Right cardiac atrium (tissue), 5 donors: ENCODE results near the gene CXCL8. TPM values are rescaled to one million over a fixed set of nuclear protein-coding genes. Genes with fewer than 3 reads are reported as not detected.
"Not testable (repeated sequence)": the region's sequence is repeated elsewhere in the genome, so short reads cannot be mapped to it uniquely, and the experiment has no call there.

Source experiments
- ATAC-seq, 2 donors: fragments of 200-7000 bp; cut with Tn5 transposase; one replicate each; pipeline versions ENCODE4 v1.8.0 to v1.9.1; 2020; ENCODE audit warnings: moderate library complexity in 2 of 2, mild to moderate bottlenecking in 1 of 2
- DNase-seq, 3 donors: peaks; one replicate each; pipeline ENCODE4 v3.0.0-alpha.2; 2020
- H3K27ac ChIP-seq: one replicate; pipeline ENCODE4 v1.5.1; 2013; ENCODE audit warnings: mild to moderate bottlenecking, low read length, control low read depth, moderate library complexity
- H3K27me3 ChIP-seq: one replicate; pipeline ENCODE4 v1.6.1; 2013; ENCODE audit not compliant: control insufficient read depth, insufficient read depth
- H3K4me1 ChIP-seq: one replicate; pipeline ENCODE4 v1.6.1; 2013; ENCODE audit warnings: low read length; ENCODE audit not compliant: control insufficient read depth, insufficient read depth
- H3K4me3 ChIP-seq: one replicate; pipeline ENCODE4 v1.5.1; 2013; ENCODE audit warnings: low read length, control low read depth
- H3K9me3 ChIP-seq: one replicate; pipeline ENCODE4 v1.6.1; 2013; ENCODE audit warnings: low read length; ENCODE audit not compliant: control insufficient read depth
- WGBS: extraction: QIAGEN DNeasy Blood & Tissue Kit; methylation state at CpG from one replicate; pipeline ENCODE4 v1.1.7; 2013; 5-methylcytosine and 5-hydroxymethylcytosine counted together
- intact Hi-C, 4 donors: fragments of 100-400 bp; cut with DNase I; formaldehyde crosslinking; loops; one replicate each; pipeline versions ENCODE4 v1.11.0 to v1.14.0; 2022 to 2023
- long read RNA-seq, 4 donors: library from polyadenylated mRNA; unstranded; transcript quantifications; one replicate each; pipeline ENCODE4 v2.0.0, GENCODE V29; 2020 to 2021
- polyA plus RNA-seq: library from polyadenylated mRNA; stranded (reverse); fragments of 200-250 nt; gene quantifications from one replicate; pipeline ENCODE4 v1.2.3, GENCODE V29; 2013
- total RNA-seq, 4 donors: library from RNA; stranded (reverse); fragmentation: NEBNext Ultra II Directional; extraction: Animal tissue kit (Norgen Biotek cat#: 25700); gene quantifications; one replicate each; pipeline ENCODE4 v1.2.1, GENCODE V29; 2021
- donor health status: healthy with polysubstance abuse.
- donor health status: DM: no; HTN: yes; CAD: no.
- donor health status: DM: no; HTN: no; CAD: no.
- donor health status: DM: no; HTN: yes; CAD: no; lungs with severe emphysema.
- donor health status: DM: yes; HTN: yes; CAD: no.

CXCL8 gene
- total RNA-seq = 1 to 10 TPM in 1 of 4 donors, under 1 TPM in 3; 0.31 to 1.7 (median 0.41) TPM
- 1.6 TPM for polyA plus RNA-seq
- long read RNA-seq, donor 1 = 0 reads
- long read RNA-seq, donor 2 = 0 reads
- long read RNA-seq, donor 3, partial matches to known transcripts = 1 of 2 reads
- long read RNA-seq, donor 3, other reads (novel, unspliced or antisense) = 0 of 2 reads
- long read RNA-seq, donor 4 = 0 reads

GRCh38 chr4:73740353-73740778, at the start of gene CXCL8:
Gene CXCL8 (plus strand): TSS chr4:73740569. CDS start chr4:73740659, 90 bp downstream.
- WGBS = 22% methylated on average over 7 of the region's 7 CpGs
- H3K4me3 ChIP-seq = no peak within 1 kb of the TSS
- no peak within 1 kb of the TSS for H3K27ac ChIP-seq
- peak; percentile 91 to 96 for ATAC-seq
- DNase-seq = peak; percentile 47 to 78 (median 73)
- H3K4me1 ChIP-seq = no peaks in the 10 kb centered on the region
- no peaks in the 10 kb centered on the region for H3K27me3 ChIP-seq
- intact Hi-C loops = no loop called here
- no peaks in the 10 kb centered on the region for H3K9me3 ChIP-seq

GRCh38 chr4:73691201-73691600, 49.2 kb upstream of the CXCL8 start:
- H3K27me3 ChIP-seq, H3K9me3 ChIP-seq, DNase-seq, H3K27ac ChIP-seq, H3K4me3 ChIP-seq, H3K4me1 ChIP-seq, ATAC-seq, intact Hi-C loops: not testable (repeated sequence)
- 87% methylated on average over 4 of the region's 4 CpGs for WGBS

GRCh38 chr4:73691759-73692158, 48.6 kb upstream of the CXCL8 start:
- H3K27me3 ChIP-seq = no peaks in the 10 kb centered on the region
- H3K9me3 ChIP-seq = no peaks in the 10 kb centered on the region
- intact Hi-C loops = no loop called here
- H3K27ac ChIP-seq = no peak overlapping the region
- no peaks in the 10 kb centered on the region for H3K4me1 ChIP-seq
- DNase-seq (no peak), ATAC-seq (no peak)
- H3K4me3 ChIP-seq = no peak overlapping the region

GRCh38 chr4:73692254-73692653, 48.1 kb upstream of the CXCL8 start:
- Histone ChIP-seq H3K4me1 (no peaks in the 10 kb centered on the region), H3K27me3 (no peaks in the 10 kb centered on the region), H3K4me3 (no peak overlapping the region), H3K27ac (no peak overlapping the region), H3K9me3 (no peaks in the 10 kb centered on the region)
- intact Hi-C loops = no loop called here
- ATAC-seq (no peak), DNase-seq (no peak)
- WGBS = 70% methylated on average over 1 of the region's 1 CpG

DNA sequence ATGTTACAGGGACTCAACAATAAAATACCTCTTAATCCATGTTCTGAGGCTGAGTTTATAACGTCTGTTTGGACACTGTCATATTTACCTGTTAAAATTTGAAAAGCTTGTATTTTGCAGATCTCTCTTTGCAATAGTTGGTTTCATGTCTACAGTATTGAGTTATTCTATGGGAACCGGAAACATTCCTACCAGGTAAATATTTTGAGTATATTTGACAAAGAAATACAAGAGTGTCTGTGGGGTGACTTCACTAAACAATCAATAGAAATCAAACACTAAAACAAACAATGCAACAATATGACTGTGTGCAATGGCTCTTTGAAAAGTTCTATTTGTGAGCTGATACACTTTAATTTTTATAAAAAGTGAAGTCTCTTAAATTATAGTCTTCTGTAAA, 47.7 kb upstream of the CXCL8 start:
- WGBS = 93% methylated on average over 2 of the region's 2 CpGs
- H3K9me3 ChIP-seq = no peaks in the 10 kb centered on the region
- H3K4me3 ChIP-seq = no peak overlapping the region
- H3K27me3 ChIP-seq = no peaks in the 10 kb centered on the region
- no peak overlapping the region for H3K27ac ChIP-seq
- intact Hi-C loops = no loop called here
- H3K4me1 ChIP-seq = no peaks in the 10 kb centered on the region
- no peak for DNase-seq
- ATAC-seq = no peak

DNA sequence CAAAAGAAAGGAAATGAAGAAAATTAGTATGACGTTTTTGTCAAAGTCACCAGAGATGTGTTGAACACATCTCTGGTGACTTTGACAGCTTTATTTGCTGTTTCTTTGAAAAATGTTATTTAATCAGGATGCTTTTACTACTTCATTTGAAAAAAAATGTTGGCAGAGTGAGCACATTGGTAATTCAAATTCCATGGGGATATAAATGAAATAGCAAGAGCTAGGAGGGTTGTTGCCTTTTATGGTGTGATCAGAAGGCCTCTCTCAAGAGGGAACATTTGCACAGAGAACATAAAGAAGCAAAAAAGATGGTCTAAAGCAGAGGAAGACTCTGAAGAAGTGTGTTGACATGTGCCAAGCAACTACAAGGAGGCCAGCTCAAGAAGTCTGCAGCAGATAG, 46.6 kb upstream of the CXCL8 start:
- Histone ChIP-seq H3K27me3 (no peaks in the 10 kb centered on the region), H3K27ac (no peak overlapping the region), H3K4me1 (peaks cover 2% of the 10 kb centered on the region), H3K9me3 (no peaks in the 10 kb centered on the region), H3K4me3 (no peak overlapping the region)
- intact Hi-C loops = no loop called here
- no peak for ATAC-seq
- DNase-seq = no peak
- WGBS = 59% methylated on average over 1 of the region's 1 CpG

DNA sequence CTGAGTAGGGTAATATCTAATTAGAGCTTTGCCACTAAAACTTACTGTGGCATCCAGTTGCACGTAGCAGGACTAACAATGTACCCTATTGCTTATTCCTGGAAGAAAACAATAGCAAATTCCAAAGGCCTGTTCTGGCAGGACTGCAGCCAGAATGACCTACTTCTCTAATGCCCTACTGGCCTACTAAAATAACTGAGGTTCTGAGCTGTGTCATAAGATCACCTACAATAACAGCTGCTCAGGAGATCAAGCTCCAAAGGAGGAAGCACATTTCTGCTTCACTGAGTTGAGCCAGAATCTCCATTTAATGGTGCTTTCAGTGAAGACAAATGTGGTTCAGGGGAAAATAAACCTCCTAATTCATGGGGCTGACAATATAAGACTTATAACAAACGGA, 42.2 kb upstream of the CXCL8 start:
- H3K27ac ChIP-seq = no peak overlapping the region
- ATAC-seq = peak; percentile 41 to 53
- intact Hi-C loops = no loop called here

DNA sequence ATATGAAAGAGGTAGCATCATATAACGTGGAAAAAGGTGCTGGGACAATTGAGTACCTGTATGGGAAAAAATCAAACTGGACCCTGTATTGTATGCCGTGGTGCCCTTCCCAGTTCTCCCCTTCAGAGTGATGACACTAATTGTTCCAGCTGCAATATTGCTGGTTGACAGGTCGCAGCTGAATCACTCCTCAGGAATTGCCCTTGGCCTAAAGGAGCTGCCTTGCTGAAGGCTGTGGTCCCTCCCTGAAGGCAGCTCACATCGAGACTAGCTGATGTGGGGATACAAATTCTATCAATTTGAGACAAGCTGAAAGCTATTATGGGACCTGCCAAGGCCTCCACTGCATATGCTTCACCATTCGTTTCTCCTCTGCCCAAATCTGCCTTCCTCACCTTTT, 39.3 kb upstream of the CXCL8 start:
- H3K4me3 ChIP-seq = no peak overlapping the region
- no peaks in the 10 kb centered on the region for H3K27me3 ChIP-seq
- DNase-seq (no peak), ATAC-seq (no peak)
- H3K27ac ChIP-seq = no peak overlapping the region
- 76% methylated on average over 5 of the region's 5 CpGs for WGBS
- no peaks in the 10 kb centered on the region for H3K9me3 ChIP-seq
- peaks cover 2% of the 10 kb centered on the region for H3K4me1 ChIP-seq
- intact Hi-C loops = no loop called here

More for the DNA sequence above, 42.2 kb upstream of the CXCL8 start:
- H3K4me1 ChIP-seq = peaks cover 2% of the 10 kb centered on the region
- H3K9me3 ChIP-seq = no peaks in the 10 kb centered on the region
- H3K4me3 ChIP-seq = no peak overlapping the region
- no peaks in the 10 kb centered on the region for H3K27me3 ChIP-seq
- WGBS = 68% methylated on average over 2 of the region's 2 CpGs
- DNase-seq = no peak

DNA sequence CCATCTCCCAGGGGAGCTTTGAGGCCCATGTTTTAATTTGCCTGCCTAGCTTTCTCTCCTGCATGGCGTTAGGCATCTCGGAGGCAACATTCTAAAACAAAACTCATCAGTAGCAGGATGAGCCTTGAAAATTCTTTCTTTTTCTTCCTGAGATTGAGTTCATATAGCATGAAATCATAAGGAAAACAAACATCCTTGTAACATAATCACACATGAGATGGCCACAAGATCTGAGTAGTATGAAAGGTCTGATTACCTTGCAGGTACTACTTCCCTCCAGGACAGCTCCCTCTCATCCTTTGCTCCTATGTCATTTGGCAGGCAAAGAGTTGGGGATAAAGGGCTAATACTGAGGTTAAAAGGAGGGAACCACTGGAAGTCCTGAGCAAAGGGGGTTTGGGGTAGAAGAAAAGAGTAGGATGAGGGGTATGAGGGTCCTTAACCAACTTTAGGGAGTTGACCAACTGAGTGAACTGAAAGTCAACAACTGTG, 37.5 kb upstream of the CXCL8 start:
- WGBS = 96% methylated on average over 2 of the region's 2 CpGs
- no peak overlapping the region for H3K27ac ChIP-seq
- peaks cover 2% of the 10 kb centered on the region for H3K4me1 ChIP-seq
- H3K27me3 ChIP-seq = no peaks in the 10 kb centered on the region
- H3K4me3 ChIP-seq = no peak overlapping the region
- no peak for ATAC-seq
- no peaks in the 10 kb centered on the region for H3K9me3 ChIP-seq
- intact Hi-C loops = no loop called here
- no peak for DNase-seq

GRCh38 chr4:73703320-73703719, 37.0 kb upstream of the CXCL8 start:
- Histone ChIP-seq H3K27ac (peak overlapping the region; percentile 5), H3K4me3 (no peak overlapping the region), H3K9me3 (no peaks in the 10 kb centered on the region), H3K27me3 (no peaks in the 10 kb centered on the region), H3K4me1 (no peaks in the 10 kb centered on the region)
- 73% methylated on average over 1 of the region's 1 CpG for WGBS
- intact Hi-C loops = no loop called here
- DNase-seq (no peak), ATAC-seq (no peak)

GRCh38 chr4:73704314-73705055, 35.9 kb upstream of the CXCL8 start:
- intact Hi-C loops = no loop called here

More at GRCh38 chr4:73704314-73705055, 35.9 kb upstream of the CXCL8 start:
- no peaks in the 10 kb centered on the region for H3K4me1 ChIP-seq
- ATAC-seq = peak; percentile 94 to 98
- peak overlapping the region; percentile 92 for H3K27ac ChIP-seq
- H3K4me3 ChIP-seq = no peak overlapping the region
- WGBS = 30% methylated on average over 9 of the region's 9 CpGs
- DNase-seq = peak in 2 of 3 donors; percentile 44 to 56
- no peaks in the 10 kb centered on the region for H3K9me3 ChIP-seq
- H3K27me3 ChIP-seq = no peaks in the 10 kb centered on the region
